NOMO-1 treated with dmso at 0.1 percent for 144 hours (cell line): Measurements from ENCODE around the gene VEZT.
"Not testable (repeated sequence)": the region's sequence is repeated elsewhere in the genome, so short reads cannot be mapped to it uniquely, and the experiment has no call there.

ENCODE experiments used
- DNase-seq: peaks from one replicate; lab custom pipeline; 2025; ENCODE audit not compliant: unreplicated experiment; lab: John Stamatoyannopoulos, UW

The VEZT gene

GRCh38 chr12:95253386-95253785 is 35.8 kb downstream of the VEZT start:
- no peak for DNase-seq

DNA sequence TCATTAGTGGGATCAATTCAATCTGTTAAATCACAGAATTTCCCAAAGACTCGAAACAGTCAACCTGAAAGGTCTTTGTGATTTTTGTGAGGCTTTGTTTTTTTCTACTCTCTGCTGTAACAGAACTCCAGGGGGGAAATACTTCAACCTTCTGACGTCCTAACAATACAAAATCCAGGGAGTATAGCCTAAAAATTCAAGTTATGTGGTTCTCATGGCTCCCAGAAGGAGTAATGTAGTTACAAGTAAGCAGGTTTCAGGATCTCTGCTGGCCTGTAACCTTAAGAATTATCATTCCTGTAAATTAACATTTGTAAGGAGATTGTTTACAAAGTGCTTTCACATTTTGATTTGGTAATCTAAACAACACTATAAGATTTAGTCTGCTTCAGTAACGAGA is 39.9 kb downstream of the VEZT start:
- DNase-seq, result no peak

DNA sequence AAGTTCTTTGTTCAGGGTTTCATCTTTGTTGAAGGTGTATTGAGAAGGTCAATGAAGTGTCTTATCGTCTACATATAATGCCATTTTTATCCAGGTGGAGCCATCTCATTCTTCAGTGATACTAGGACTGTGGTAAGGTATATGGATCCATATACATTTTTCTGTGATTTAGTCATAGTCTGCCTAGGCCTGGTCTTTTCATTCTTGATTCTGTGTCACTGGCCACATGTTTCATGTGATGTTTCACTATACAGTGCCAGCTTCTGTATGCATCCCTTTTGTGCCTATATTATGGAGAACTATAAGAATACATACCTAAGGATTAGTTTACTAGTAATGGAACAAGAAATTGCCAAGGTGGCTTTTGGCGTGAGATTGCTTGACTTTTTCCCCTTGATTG is 40.5 kb downstream of the VEZT start:
- no peak for DNase-seq

GRCh38 chr12:95258803-95259202 is 41.2 kb downstream of the VEZT start:
- DNase-seq, result no peak

DNA sequence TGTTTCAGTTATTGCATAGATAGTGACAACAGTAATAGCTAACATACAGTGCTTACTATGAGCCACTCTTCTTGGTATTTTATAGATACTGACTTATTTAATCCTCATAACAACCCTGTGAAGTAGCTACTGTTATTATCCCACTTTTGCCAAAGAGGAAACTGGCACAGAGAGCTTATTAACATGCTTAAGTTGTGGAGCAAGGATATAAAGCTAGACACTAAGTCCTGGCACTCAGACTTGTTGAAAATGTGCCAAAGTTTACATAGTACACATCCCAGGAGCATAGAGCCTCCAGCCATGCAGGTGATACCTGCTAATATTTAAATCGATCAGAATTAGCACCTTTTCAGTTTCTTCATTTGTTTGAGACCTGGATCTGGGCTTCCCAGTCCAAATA is 41.8 kb downstream of the VEZT start:
- no peak for DNase-seq

- DNase-seq, result no peak
Measured at GRCh38 chr12:95261109-95261508, 43.5 kb downstream of the VEZT start.

GRCh38 chr12:95262808-95263207 is 45.2 kb downstream of the VEZT start:
- no peak for DNase-seq

DNA sequence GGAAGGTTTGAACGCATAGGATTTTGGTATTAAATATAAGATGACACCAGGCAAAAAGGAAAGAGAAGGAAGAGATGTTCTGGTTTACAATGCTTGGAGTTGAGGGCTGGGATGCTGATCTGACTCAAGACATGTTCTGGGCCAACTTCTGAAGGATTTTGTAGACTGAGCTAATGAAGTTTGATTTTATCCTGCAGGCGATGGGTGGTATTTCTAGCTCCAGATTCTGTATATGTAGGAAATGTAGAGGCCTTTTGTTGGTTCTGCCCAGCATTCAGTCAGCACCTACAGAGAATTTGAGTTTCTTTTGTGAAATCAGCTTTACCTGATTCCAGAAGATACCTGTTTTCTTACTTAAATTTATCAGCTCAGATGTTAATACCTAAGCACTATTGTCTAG is 48.2 kb downstream of the VEZT start:
- DNase-seq, result no peak

GRCh38 chr12:95266254-95266653 is 48.6 kb downstream of the VEZT start:
- DNase-seq, result no peak

DNA sequence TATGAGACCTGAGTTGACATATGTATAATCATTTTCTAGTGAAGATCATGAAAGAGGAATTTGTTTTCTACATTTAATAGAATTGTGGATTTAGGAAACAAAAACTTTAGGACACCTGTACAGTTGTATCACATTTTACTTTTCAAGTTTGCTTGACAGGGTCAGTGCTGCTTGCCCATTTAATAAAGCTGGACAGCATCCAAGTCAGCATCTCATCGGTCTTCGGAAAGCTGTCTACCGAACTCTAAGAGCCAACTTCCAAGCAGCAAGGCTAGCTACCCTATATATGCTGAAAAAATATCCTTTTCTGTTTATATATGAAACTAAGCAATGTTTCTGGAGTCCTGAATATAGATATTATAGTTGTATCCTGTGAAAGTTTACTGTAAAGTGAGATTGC is 52.3 kb downstream of the VEZT start:
- DNase-seq, result no peak

GRCh38 chr12:95271465-95271864 is 53.9 kb downstream of the VEZT start:
- no peak for DNase-seq

- DNase-seq, result no peak
Measured at GRCh38 chr12:95277139-95277538, 59.5 kb downstream of the VEZT start.

DNA sequence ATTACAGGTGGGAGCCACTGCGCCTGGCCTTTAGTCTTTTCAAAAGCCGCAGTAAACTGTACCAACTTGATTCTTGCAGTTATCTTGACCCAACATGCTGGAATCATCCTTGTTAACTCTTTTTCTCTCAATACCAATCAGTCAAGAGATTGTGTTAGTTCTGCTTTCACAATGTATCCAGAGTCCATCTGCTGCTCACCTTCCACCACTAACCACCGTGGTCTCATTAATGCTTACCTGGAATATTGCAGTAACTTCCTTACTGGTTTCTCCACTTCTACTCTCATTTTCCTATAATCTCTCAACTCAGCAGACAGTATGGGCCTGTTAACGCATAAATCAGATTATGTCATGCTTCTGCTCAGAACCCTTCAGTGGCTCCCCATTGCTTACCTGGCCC is 62.2 kb downstream of the VEZT start:
- no peak for DNase-seq

DNA sequence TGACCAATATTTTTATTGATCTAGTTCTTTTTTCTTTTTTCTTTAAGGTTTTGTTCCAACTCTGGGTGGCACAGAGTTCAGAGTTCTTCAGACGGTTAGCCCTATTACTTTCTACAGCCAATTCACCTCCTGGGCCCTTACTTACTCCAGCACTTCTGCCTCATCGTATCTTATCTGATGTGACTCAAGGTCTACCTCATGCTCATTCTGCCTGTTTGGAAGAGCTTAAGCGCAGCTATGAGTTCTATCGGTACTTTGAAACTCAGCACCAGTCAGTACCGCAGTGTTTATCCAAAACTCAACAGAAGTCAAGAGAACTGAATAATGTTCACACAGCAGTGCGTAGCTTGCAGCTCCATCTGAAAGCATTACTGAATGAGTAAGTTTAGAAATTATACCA is 64.7 kb downstream of the VEZT start:
- DNase-seq, result no peak

- no peak for DNase-seq
Measured at GRCh38 chr12:95283371-95283770, 65.8 kb downstream of the VEZT start.

DNA sequence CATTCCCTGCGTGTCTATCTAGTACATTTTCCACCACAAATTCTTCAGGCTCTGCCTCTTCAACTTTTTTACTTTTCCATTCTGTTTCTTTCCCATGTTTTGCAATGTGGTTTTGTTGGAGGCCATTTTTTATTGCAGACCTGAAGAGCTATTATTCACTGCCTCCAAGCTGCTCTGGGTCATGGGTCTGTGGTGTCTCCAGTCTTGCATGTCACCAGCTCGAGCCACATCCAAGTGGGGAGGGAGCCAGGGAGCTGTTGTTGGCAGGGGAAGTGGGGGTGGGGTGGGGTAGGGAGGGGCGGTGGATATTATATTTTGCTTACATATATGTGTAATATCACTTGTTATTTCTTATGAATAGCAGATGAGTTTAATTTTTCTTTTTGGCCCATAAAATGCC is 69.1 kb downstream of the VEZT start:
- DNase-seq, result no peak

DNA sequence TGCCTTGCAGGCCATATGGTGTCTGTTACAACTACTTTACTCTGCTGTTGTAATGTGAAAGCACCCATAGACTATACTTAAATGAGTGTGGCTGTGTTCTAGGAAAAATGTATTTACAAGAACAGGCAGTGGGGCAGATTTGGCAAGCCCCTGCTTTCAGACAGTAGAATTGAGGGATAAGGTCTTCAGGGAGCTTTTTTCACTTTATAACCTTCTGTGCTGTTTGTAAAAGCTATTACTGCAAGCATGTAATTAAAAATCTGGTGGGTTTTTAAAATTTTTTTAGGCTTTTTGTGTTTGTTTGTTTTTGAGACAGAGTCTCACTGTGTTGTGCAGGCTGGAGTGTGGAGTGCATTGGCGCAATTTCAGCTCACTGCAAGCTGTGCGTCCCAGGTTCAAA is 73.9 kb downstream of the VEZT start:
- DNase-seq, result no peak

- no peak for DNase-seq
Measured at GRCh38 chr12:95298916-95299315, 81.3 kb downstream of the VEZT start.

DNA sequence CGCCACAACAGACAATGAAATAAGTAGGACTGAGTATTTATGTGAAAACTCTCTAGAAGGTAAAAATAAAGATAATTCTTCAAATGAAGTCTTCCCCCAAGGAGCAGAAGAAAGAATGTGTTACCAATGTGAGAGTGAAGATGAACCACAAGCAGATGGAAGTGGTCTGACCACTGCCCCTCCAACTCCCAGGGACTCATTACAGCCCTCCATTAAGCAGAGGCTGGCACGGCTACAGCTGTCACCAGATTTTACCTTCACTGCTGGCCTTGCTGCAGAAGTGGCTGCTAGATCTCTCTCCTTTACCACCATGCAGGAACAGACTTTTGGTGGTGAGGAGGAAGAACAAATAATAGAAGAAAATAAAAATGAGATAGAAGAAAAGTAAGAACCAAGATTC is 82.7 kb downstream of the VEZT start:
- no peak for DNase-seq

GRCh38 chr12:95303476-95303875 is 85.9 kb downstream of the VEZT start:
- no peak for DNase-seq

DNA sequence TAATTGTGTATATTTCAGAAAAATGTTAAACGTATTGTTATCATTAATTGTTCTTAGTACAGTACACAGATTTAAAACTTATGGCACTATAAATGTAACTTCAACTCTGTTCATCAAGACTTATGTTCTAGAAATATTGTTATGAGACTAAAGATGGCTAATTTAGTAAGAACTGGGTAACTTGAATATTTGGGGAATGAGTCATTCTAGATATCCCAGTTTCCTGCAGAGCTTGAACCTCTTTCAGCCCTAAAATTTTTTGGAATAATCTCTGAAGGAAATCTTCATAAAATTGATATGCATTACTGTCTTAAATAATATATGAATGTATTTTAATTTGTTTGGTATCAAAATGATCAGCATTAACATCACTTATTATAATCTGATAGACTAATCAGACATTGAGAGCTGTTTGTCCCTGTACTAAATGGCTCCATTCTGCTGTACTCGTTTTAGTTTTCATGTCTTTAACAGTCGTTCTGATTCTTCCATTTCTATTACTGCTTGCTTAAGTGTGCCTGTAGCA is 87.1 kb downstream of the VEZT start:
- no peak for DNase-seq

- no peak for DNase-seq
Measured at GRCh38 chr12:95312656-95313055, 95.0 kb downstream of the VEZT start.

GRCh38 chr12:95314756-95315155 is 97.1 kb downstream of the VEZT start:
- DNase-seq, result not testable (repeated sequence)

DNA sequence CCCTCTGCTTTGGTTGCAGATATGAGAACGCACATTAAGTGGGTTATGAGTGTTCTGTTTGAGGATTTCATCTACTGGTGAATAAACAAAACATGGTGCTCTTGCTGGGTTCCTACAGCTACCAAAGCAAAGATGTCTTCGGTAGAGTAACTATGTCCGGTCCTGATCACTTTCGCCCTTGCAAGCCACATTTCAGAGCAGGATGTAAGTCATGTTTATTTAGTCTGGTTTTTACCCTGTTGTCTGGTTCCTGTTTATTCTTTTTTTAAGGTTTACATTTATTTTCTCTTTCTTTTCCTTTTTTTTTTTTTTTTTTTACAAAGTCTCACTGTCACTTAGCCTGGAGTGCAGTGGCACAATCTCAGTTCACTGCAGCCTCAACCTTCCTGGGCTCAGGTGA is 99.2 kb downstream of the VEZT start:
- no peak for DNase-seq
